Measurements from ENCODE around the gene ABHD11. TPM values are rescaled to one million over a fixed set of nuclear protein-coding genes. Genes with fewer than 3 reads are reported as not detected.

ABHD11 gene
- total and polyA plus RNA-seq, 4 donors: 22.2 to 52.9 (median 40.3) TPM

DNA sequence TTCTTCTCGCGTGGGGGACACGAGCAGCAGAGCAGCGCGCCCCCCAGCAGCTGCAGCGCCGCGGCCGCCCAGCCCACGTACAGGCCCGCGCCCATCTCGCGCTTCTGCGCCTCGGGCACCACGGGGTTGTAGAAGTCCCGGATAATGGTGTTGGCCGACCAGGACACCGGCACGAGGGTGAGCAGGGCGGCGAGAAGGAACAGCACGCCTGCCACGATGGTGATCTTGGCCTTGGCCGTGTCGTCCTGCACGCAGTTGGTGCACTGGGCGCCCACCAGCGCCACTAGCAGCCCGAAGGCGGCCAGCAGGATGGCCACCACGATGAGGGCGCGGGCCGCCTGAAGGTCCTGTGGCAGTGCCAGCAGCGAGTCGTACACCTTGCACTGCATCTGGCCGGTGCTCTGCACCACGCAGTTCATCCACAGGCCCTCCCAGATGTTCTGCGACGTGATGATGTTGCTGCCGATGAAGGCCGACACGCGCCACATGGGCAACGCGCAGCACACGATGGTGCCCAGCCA lies 30.9 kb upstream of the ABHD11 start:
- 13 to 20% methylated on average over 47 to 49 of the region's 49 CpGs for WGBS, 2 donors
- H3K27me3 ChIP-seq (ENCODE audit: control insufficient read depth in 3 of 3, insufficient read depth in 3 of 3, low read length in 2 of 3): peaks cover 10 to 14% (median 14%) of the 10 kb centered on the region in 3 donors
- DNase-seq (peak in 1 of 3 donors; percentile 18), ATAC-seq (ENCODE audit: insufficient read depth, low FRiP score) (no peak)
- H3K27ac ChIP-seq (ENCODE audit: low read depth in 1 of 2, low read length in 1 of 2): peak overlapping the region in 1 of 2 donors; percentile 79
- no peak overlapping the region for H3K9ac ChIP-seq (ENCODE audit: insufficient read depth in 1 of 2, low read length in 2 of 2)
- TF ChIP-seq, protein P1, sequence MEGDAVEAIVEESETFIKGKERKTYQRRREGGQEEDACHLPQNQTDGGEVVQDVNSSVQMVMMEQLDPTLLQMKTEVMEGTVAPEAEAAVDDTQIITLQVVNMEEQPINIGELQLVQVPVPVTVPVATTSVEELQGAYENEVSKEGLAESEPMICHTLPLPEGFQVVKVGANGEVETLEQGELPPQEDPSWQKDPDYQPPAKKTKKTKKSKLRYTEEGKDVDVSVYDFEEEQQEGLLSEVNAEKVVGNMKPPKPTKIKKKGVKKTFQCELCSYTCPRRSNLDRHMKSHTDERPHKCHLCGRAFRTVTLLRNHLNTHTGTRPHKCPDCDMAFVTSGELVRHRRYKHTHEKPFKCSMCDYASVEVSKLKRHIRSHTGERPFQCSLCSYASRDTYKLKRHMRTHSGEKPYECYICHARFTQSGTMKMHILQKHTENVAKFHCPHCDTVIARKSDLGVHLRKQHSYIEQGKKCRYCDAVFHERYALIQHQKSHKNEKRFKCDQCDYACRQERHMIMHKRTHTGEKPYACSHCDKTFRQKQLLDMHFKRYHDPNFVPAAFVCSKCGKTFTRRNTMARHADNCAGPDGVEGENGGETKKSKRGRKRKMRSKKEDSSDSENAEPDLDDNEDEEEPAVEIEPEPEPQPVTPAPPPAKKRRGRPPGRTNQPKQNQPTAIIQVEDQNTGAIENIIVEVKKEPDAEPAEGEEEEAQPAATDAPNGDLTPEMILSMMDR (IDR thresholded peaks at IDR 0.05; ENCODE audit: control extremely low read depth, extremely low read depth): no peak
- H3K9me3 ChIP-seq (ENCODE audit: control insufficient read depth in 4 of 4, insufficient read depth in 3 of 4, low read length in 3 of 4): peaks cover 0 to 4% (median 0%) of the 10 kb centered on the region in 4 donors
- peaks cover 0 to 7% (median 0%) of the 10 kb centered on the region in 5 donors for H3K4me1 ChIP-seq (ENCODE audit: control insufficient read depth in 5 of 5, insufficient read depth in 5 of 5, low read length in 5 of 5)
- peak overlapping the region; percentile 28 for H3K4me3 ChIP-seq
- no peaks in the 10 kb centered on the region for H3K36me3 ChIP-seq (ENCODE audit: control insufficient read depth in 4 of 4, insufficient read depth in 4 of 4, low read length in 4 of 4)

DNA sequence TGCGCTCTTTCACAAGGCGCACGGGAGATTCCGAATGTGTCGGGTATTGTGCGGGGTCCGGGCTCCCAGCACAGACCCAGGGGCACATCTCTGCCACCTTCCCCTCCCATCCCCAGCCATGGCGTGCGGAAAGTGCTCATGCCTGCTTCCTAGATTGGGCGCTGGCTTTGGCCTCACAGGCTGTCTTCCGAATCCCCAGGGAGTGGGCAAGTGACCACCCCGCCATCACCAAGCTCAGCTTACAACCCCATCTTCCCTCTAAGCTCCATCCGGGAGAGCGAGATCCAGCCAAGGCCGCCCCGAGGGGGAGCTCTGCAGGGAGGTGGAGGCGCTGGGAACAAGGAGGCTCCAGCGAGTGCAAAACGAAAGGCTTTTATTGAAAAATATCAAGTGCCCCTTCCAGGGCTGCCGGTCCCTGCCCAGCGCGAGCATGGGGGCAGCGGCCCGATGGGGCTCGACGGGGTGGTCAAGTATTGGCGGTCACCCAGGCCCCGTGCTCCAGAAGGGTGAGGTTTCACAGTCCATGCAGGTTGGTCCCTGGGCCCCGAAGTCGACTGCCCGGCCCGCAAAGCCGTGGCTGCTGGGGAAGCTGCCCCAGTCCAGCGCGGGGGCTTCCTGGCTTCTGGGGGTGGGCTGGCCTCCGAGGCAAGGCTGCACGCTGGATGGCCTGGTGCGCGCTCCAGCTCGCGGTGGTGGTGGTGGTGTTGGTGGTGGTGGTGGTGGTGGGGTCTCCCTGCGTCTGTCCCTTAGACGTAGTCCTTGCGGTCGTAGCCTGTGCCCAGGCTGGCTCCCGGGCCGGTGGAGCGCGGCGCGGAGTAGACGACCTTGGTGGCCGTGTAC lies 30.3 kb upstream of the ABHD11 start:
- Histone ChIP-seq H3K9ac (ENCODE audit: insufficient read depth in 1 of 2, low read length in 2 of 2) (peak overlapping the region in 1 of 2 donors; percentile 46), H3K4me1 (ENCODE audit: control insufficient read depth in 5 of 5, insufficient read depth in 5 of 5, low read length in 5 of 5) (peaks cover 0 to 7% (median 0%) of the 10 kb centered on the region in 5 donors), H3K9me3 (ENCODE audit: control insufficient read depth in 4 of 4, insufficient read depth in 3 of 4, low read length in 3 of 4) (peaks cover 0 to 4% (median 0%) of the 10 kb centered on the region in 4 donors), H3K36me3 (ENCODE audit: control insufficient read depth in 4 of 4, insufficient read depth in 4 of 4, low read length in 4 of 4) (no peaks in the 10 kb centered on the region), H3K27me3 (ENCODE audit: control insufficient read depth in 3 of 3, insufficient read depth in 3 of 3, low read length in 2 of 3) (peaks cover 10 to 14% (median 14%) of the 10 kb centered on the region in 3 donors), H3K4me3 (no peak overlapping the region), H3K27ac (ENCODE audit: low read depth in 1 of 2, low read length in 1 of 2) (peak overlapping the region in 1 of 2 donors; percentile 79)
- DNase-seq (no peak), ATAC-seq (ENCODE audit: insufficient read depth, low FRiP score) (no peak)
- WGBS, 2 donors: 24 to 40% methylated on average over 51 to 53 of the region's 53 CpGs
- TF ChIP-seq, protein P1 (IDR thresholded peaks at IDR 0.05; ENCODE audit: control extremely low read depth, extremely low read depth): no peak

DNA sequence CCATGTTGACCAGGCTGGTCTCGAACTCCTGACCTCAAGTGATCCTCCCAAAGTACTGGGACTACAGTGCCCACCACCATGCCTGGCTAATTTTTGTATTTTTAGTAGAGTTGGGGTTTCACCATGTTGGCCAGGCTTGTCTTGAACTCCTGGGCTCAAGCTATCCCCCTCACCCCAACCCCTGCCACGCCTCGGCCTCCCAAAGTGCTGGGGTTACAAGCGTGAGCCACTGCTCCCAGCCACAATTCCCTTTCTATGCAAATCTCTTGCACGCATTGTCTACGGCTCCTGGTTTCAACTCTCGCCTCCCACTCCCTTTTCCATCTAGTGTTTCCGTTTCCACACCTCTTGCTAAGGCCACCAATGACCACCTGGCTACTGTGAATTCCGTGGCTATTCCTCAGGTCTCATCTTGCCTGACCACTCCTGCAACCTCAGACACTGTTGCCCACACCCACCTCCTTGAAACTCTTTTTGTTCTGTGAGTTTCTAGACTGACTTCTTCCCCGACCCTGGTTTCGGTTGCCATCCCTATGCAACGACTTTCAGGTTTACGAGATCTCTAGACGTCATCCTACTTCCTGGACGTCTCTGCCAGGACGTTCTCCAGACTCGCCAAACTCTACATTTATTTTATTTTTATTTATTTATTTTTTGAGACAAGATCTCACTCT lies 28.1 kb upstream of the ABHD11 start:
- no peak overlapping the region for H3K27ac ChIP-seq (ENCODE audit: low read depth in 1 of 2, low read length in 1 of 2)
- H3K9ac ChIP-seq (ENCODE audit: insufficient read depth in 1 of 2, low read length in 2 of 2): no peak overlapping the region
- H3K27me3 ChIP-seq (ENCODE audit: control insufficient read depth in 3 of 3, insufficient read depth in 3 of 3, low read length in 2 of 3): peaks cover 10 to 14% (median 14%) of the 10 kb centered on the region in 3 donors
- H3K4me1 ChIP-seq (ENCODE audit: control insufficient read depth in 5 of 5, insufficient read depth in 5 of 5, low read length in 5 of 5): peaks cover 0 to 7% (median 0%) of the 10 kb centered on the region in 5 donors
- no peaks in the 10 kb centered on the region for H3K36me3 ChIP-seq (ENCODE audit: control insufficient read depth in 4 of 4, insufficient read depth in 4 of 4, low read length in 4 of 4)
- H3K9me3 ChIP-seq (ENCODE audit: control insufficient read depth in 4 of 4, insufficient read depth in 3 of 4, low read length in 3 of 4): peaks cover 0 to 4% (median 0%) of the 10 kb centered on the region in 4 donors
- 82 to 85% methylated on average over 17 of the region's 17 CpGs for WGBS, 2 donors
- ATAC-seq (ENCODE audit: insufficient read depth, low FRiP score) (no peak), DNase-seq (no peak)
- TF ChIP-seq, protein P1 (IDR thresholded peaks at IDR 0.05; ENCODE audit: control extremely low read depth, extremely low read depth): no peak
- no peak overlapping the region for H3K4me3 ChIP-seq

Data from lung (tissue), 12 donors.